ENCODE results near the gene GUCA2B.
A peak's percentile ranks its signal among the peaks of the same experiment; 100 is the strongest.

Gene GUCA2B

DNA sequence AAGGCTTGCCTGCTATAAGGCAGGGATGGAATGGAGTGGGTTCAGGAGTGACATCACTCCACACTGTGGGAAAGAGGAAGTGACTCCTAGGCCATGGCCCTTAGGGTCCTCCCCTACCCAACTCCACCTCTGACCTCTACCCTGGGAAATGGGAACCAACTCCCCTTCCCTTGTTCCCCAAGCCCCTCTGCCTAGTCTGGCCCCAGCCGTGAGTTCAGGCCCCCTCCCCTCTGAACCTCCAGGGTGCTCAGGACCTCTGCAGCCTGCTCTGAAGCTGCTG is 15.1 kb downstream of the GUCA2B start:
- DNase-seq, result no peak

- DNase-seq, result no peak
Measured at GRCh38 chr1:42168763-42169162, 15.6 kb downstream of the GUCA2B start.

GRCh38 chr1:42170779-42171621 is 17.8 kb downstream of the GUCA2B start:
- no peak for DNase-seq

DNA sequence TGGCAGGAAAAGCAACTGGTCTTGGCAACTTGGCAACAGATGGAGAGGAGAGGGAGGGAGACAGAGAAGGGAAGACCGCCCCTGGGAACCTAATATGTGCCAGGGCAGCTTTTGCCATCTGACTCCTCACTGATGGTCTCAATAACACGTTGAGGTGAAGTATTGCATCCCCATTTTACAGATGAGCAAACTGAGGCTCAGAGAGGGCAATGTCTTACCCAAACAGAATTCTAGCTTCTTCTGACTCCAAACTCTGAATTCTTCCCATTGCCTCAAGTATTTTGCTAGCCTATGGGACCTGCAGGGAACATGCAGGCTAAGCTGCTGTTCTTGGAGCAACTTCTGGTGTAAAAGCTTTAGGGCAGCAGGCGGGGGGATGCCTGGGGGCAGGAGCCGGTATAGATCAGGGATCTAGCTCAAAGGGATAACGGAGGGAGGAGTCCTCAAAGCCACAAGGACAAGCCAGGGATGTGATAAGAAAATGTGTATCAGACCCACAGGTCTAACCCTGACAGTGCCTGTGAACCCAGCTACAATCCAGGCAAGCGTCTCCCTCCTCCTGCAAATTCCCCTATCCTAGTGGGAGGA is 18.6 kb downstream of the GUCA2B start:
- DNase-seq, result no peak

GRCh38 chr1:42172381-42173133 is 19.3 kb downstream of the GUCA2B start:
- no peak for DNase-seq

- peak; percentile 70 for DNase-seq
Measured at GRCh38 chr1:42173155-42173933, 20.1 kb downstream of the GUCA2B start.

DNA sequence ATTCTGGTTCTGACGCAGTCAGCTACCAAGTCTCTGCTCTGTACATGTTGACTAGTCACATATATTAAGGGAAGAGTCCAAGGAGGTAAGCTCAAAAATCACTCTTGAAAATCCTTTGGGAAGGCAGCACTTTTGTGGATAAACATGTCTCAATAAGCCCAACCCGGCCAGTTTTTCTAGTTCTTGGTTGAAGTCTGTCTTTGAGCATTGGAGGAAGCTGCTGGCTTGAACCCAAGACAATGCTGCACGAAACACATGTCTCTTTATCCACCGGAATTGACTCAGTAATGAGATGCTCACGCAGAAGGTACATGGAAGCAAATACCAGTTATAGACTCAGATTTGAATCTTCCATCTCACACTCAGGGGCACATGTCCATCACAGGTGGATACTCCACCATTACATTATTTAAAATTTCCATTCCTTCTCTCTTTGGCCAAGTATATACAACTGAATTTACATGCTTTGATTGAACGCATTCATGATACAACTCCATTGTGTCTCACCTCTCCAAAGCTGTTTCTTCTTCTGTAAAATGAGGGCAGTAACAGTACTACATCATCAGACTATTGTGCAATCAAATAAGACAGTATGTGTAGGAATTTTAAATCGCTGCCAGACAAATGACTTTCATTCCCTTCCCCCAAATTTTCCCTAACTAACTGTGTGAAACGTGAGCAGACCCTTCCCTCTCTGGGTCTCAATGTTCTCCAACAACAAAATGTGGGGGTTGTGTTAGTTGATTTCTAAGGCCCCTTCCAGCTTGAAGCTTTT is 20.9 kb downstream of the GUCA2B start:
- DNase-seq, result no peak

DNA sequence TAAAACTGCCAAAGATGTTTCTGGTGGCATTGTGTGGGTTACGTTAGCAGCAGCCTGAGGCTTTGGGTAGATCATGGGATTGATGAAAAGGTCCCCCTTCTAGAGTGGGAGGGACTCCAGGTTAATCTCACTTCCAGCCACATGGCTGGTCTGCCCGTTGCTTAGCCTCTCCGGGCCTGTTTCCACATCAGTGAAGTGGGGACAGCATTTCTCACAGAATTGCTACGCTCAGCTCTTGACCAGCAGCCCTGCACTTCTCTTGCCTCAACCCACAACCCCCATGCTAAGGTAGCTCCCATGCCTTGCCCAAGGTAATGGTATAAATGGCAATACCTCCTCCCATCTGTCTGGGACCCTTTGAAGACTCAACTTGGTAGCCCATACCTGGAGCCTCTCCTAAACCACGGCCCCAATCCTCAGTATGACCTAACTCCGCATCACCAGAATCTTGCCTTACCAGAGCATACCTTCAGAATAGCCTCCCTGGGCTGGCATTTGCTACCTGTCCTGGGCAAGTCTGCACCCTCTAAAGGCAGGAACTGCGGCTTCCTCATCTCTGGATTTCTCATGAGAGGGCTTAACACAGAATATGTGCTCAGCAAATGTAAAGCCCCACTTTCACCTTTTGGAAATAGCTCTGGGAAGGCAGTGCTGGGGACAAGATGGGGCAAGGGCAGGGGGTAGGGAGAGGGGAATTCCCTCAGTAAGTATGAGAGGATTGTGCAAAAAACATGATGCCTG is 22.3 kb downstream of the GUCA2B start:
- no peak for DNase-seq

DNA sequence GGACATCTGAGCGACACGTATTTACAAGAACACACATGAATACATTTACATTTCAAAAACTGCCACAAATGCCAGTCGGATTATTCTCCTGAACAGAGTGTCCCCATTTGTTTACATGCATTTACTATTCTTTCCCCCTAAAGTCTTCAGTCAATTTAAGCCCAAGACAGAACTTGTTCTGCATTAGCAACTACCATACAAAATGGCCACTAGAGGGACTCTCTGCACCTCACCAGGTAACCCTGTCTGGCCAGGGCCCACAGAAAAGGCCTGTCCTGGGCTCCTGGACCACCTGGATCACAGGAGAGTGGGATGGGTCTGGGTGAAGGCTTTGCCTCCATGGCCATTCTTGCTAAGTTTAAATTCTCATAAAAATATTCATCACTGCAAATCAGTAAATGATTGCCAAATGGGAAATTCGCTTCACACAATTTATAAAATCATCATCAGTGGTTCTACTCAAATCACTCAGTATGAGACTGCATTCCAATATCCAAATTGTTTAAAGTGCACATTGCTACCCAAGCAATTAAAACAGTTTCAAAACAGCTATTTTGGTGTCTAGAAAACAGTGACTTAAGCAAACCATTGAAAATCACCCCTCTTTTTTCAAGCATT is 23.8 kb downstream of the GUCA2B start:
- DNase-seq, result peak; percentile 19

DNA sequence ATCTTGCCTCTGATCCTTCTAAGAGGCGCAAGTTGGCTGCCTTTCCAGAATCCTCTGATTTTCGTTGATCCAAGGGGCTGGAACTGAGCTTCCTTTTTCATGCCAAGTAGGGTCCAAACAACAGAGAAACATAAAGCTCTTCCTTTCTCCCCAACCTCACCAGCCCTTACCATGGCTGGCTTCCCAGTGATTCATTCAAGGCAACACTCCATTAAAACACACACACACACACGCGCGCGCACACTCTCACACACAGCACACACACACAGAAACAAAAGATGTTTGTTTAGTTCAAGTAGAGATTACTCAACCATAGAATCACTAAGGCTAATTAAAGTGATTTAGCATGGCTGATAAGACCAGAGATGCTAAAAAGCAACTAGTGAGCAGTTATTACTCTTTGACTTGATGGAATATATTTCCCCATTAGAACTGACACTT is 24.4 kb downstream of the GUCA2B start:
- no peak for DNase-seq

GRCh38 chr1:42178249-42178648 is 25.0 kb downstream of the GUCA2B start:
- no peak for DNase-seq

- DNase-seq, result no peak
Measured at GRCh38 chr1:42179275-42179674, 26.1 kb downstream of the GUCA2B start.

GRCh38 chr1:42179900-42180329 is 26.7 kb downstream of the GUCA2B start:
- no peak for DNase-seq

DNA sequence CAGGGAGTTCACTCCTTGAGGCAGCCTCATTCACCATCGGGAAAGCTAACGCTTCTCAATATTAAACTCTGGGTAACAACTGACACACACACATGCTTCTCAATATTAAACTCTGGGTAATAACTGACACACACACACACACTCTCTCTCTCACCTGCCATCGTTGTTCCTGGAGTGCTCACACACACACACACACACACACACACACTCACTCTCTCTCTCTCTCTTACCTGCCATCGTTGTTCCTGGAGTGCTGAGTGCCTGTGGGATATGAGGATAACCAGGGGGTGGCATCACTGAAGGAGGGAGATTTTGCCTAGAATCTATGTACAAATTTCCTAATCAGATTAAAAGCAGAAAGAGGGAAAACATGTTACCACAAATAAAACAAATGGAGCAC is 28.5 kb downstream of the GUCA2B start:
- DNase-seq, result no peak

DNA sequence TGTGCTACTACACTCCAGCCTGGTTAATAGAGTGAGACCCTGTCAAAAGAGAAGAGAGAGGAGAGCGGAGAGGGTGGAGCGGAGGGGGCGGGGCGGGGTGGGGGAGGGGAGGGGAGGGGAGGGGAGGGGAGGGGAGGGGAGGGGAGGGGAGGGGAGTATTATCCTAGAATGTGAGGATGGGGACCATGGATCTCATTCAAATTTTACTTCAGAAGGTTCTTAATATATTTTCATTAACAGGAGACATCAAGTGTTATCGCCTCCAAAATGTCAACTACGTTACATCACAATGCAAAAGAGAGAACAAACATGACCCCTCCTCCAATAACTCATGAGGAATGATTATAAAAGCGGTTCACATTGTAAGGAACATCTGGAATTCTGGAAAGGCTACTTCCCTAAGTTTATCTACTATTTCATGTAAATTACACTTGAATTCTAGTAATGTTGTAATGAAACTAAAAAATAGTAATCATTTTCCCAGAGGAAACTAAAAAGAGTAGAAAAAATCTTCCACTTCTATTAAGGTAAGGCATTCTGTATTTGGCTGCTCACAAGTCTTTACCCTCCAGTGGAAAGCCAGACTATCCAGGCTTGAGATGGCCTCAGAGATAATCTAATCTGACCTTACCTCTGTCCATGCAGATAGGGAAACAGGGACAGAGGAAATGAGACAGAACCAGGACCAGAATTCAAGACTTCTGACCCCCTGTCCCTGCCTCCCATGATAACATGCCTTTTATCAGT is 30.2 kb downstream of the GUCA2B start:
- no peak for DNase-seq

DNA sequence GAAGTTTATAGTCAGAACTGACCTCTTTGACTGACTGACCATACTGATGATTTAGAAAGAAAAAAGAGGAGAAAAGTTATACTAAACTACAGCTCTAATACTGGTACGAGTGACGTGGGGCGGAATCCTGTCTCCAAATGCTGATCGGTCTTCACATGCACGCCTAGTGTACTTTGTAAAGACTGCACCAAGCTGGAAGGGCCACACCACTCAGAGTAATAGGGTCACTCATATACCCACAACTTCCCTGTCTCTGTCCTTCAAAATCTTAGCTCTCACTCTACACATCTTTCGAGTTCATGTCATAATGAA is 30.7 kb downstream of the GUCA2B start:
- no peak for DNase-seq

DNA sequence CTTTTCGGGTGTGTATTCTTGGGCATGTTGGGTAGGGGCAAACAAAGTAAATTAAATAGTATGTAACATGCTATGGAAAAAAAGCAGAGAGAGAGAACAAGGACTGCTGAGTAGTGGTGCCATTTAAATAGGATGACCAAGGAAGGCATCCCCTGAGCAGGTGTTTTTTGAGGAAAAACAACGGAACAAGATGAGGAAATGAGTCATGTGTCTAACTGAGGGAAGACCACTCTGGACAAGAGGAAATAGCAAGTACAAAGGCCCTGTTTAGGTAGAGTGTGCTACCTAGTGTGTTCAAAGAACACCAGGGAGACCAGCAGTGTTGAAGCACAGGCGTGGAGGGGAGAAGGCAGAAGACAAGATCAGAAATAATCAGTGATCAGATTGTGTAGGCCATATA is 31.4 kb downstream of the GUCA2B start:
- DNase-seq, result no peak

GRCh38 chr1:42186152-42186551 is 32.9 kb downstream of the GUCA2B start:
- DNase-seq, result no peak

- no peak for DNase-seq
Measured at GRCh38 chr1:42189931-42190853, 37.0 kb downstream of the GUCA2B start.

Measured in CD4-positive, alpha-beta T cell treated with Interleukin-6 for 4 hours (primary cell).